Activated T-cell treated with anti-CD3 and anti-CD28 coated beads, Interleukin-2, amount 50 U/mL, for 72 hours (primary cell): ENCODE measurements around the gene GRP. TPM values are rescaled to one million over a fixed set of nuclear protein-coding genes. Genes with fewer than 3 reads are reported as not detected.

Experiments
- ATAC-seq, 2 donors: fragments of 150-1000 bp; cut with Tn5 transposase; replicated peaks in 1 of 2; 2 replicates each; pipeline ENCODE4 v1.10.0; 2021; ENCODE audit warnings: moderate library complexity in 2 of 2, mild to moderate bottlenecking in 1 of 2
- DNase-seq, 2 donors: peaks; one replicate each; pipeline ENCODE4 v3.0.0; 2021 to 2022; ENCODE audit warnings: mixed read lengths in 1 of 2
- H3K27ac Mint-ChIP-seq: one replicate; pipeline ENCODE4 v1.8.0; 2022; ENCODE audit warnings: mild to moderate bottlenecking, moderate library complexity, mixed read lengths
- H3K27me3 Mint-ChIP-seq: one replicate; pipeline ENCODE4 v1.8.0; 2022; ENCODE audit warnings: low read depth, mixed read lengths
- H3K36me3 Mint-ChIP-seq, 2 donors: one replicate each; pipeline ENCODE4 v1.8.0; 2022; ENCODE audit warnings: mixed read lengths in 2 of 2, mild to moderate bottlenecking in 1 of 2; ENCODE audit not compliant: insufficient read depth in 2 of 2
- H3K4me1 Mint-ChIP-seq: one replicate; pipeline ENCODE4 v1.8.0; 2022; ENCODE audit warnings: low read depth, mixed read lengths
- H3K4me3 Mint-ChIP-seq, 2 donors: one replicate each; pipeline ENCODE4 v1.8.0; 2022; ENCODE audit warnings: mild to moderate bottlenecking in 2 of 2, mixed read lengths in 2 of 2, moderate library complexity in 2 of 2
- H3K9me3 Mint-ChIP-seq, 2 donors: one replicate each; pipeline ENCODE4 v1.8.0; 2022; ENCODE audit warnings: mixed read lengths in 2 of 2
- total RNA-seq, 2 donors: library from RNA; stranded (reverse); gene quantifications; one replicate each; pipeline ENCODE4 v1.2.3, GENCODE V29; 2022

Gene GRP
- not detected for total RNA-seq

- Mint-ChIP-seq H3K4me1 (peaks cover 10% of the 10 kb centered on the region), H3K4me3 (peak within 1 kb of the TSS; percentile 34 to 61), H3K9me3 (no peaks in the 10 kb centered on the region), H3K36me3 (no peaks in the 10 kb centered on the region), H3K27ac (no peak within 1 kb of the TSS), H3K27me3 (peaks cover 92% of the 10 kb centered on the region)
- ATAC-seq (no peak), DNase-seq (no peak)
Measured at GRCh38 chr18:59219672-59220163, at the start of gene GRP. TSS of gene GRP (plus strand) at chr18:59220158. CDS start at chr18:59220266, 108 bp downstream.

GRCh38 chr18:59172664-59173249 lies 47.2 kb upstream of the GRP start:
- Mint-ChIP-seq H3K36me3 (peaks cover 9 to 10% of the 10 kb centered on the region in 2 donors), H3K4me1 (no peaks in the 10 kb centered on the region), H3K9me3 (peaks cover 8 to 18% of the 10 kb centered on the region in 2 donors), H3K27ac (no peak overlapping the region), H3K4me3 (no peak overlapping the region), H3K27me3 (peaks cover 16% of the 10 kb centered on the region)
- ATAC-seq (no peak), DNase-seq (no peak)

- ATAC-seq (no peak), DNase-seq (no peak)
- no peak overlapping the region for H3K4me3 Mint-ChIP-seq
- H3K9me3 Mint-ChIP-seq: peaks cover 8 to 9% of the 10 kb centered on the region in 2 donors
- no peaks in the 10 kb centered on the region for H3K4me1 Mint-ChIP-seq
- no peak overlapping the region for H3K27ac Mint-ChIP-seq
- peaks cover 7 to 10% of the 10 kb centered on the region in 2 donors for H3K36me3 Mint-ChIP-seq
- peaks cover 8% of the 10 kb centered on the region for H3K27me3 Mint-ChIP-seq
Measured at GRCh38 chr18:59177485-59177884, 42.5 kb upstream of the GRP start.

GRCh38 chr18:59180150-59180845 lies 39.7 kb upstream of the GRP start:
- H3K4me1 Mint-ChIP-seq: no peaks in the 10 kb centered on the region
- DNase-seq (no peak), ATAC-seq (no peak)
- H3K4me3 Mint-ChIP-seq: no peak overlapping the region
- H3K36me3 Mint-ChIP-seq: no peaks in the 10 kb centered on the region
- H3K27me3 Mint-ChIP-seq: peaks cover 15% of the 10 kb centered on the region
- no peaks in the 10 kb centered on the region for H3K9me3 Mint-ChIP-seq
- H3K27ac Mint-ChIP-seq: no peak overlapping the region

GRCh38 chr18:59182673-59183072 lies 37.3 kb upstream of the GRP start:
- ATAC-seq (no peak), DNase-seq (no peak)
- Mint-ChIP-seq H3K27me3 (peaks cover 15% of the 10 kb centered on the region), H3K36me3 (no peaks in the 10 kb centered on the region), H3K9me3 (no peaks in the 10 kb centered on the region), H3K4me3 (no peak overlapping the region), H3K27ac (no peak overlapping the region), H3K4me1 (no peaks in the 10 kb centered on the region)

GRCh38 chr18:59189008-59189407 lies 30.9 kb upstream of the GRP start:
- H3K4me1 Mint-ChIP-seq: no peaks in the 10 kb centered on the region
- ATAC-seq: no peak
- H3K4me3 Mint-ChIP-seq: no peak overlapping the region
- H3K9me3 Mint-ChIP-seq: peaks cover 2% of the 10 kb centered on the region in 2 donors
- no peak for DNase-seq
- peaks cover 18% of the 10 kb centered on the region for H3K27me3 Mint-ChIP-seq
- no peak overlapping the region for H3K27ac Mint-ChIP-seq
- H3K36me3 Mint-ChIP-seq: no peaks in the 10 kb centered on the region

GRCh38 chr18:59189746-59190145 lies 30.2 kb upstream of the GRP start:
- peak in 1 of 2 donors; percentile 25 for ATAC-seq
- DNase-seq: no peak
- peaks cover 2% of the 10 kb centered on the region in 2 donors for H3K9me3 Mint-ChIP-seq
- H3K27me3 Mint-ChIP-seq: peaks cover 18% of the 10 kb centered on the region
- H3K4me1 Mint-ChIP-seq: no peaks in the 10 kb centered on the region
- no peaks in the 10 kb centered on the region for H3K36me3 Mint-ChIP-seq
- H3K4me3 Mint-ChIP-seq: no peak overlapping the region
- H3K27ac Mint-ChIP-seq: no peak overlapping the region

- Mint-ChIP-seq H3K36me3 (no peaks in the 10 kb centered on the region), H3K4me1 (no peaks in the 10 kb centered on the region), H3K27ac (no peak overlapping the region), H3K9me3 (no peaks in the 10 kb centered on the region), H3K27me3 (peaks cover 52% of the 10 kb centered on the region), H3K4me3 (no peak overlapping the region)
- ATAC-seq (no peak), DNase-seq (no peak)
Measured at GRCh38 chr18:59196161-59196725, 23.7 kb upstream of the GRP start.

- Mint-ChIP-seq H3K9me3 (no peaks in the 10 kb centered on the region), H3K27me3 (peaks cover 50% of the 10 kb centered on the region), H3K27ac (no peak overlapping the region), H3K36me3 (no peaks in the 10 kb centered on the region), H3K4me1 (no peaks in the 10 kb centered on the region), H3K4me3 (no peak overlapping the region)
- DNase-seq (no peak), ATAC-seq (no peak)
Measured at GRCh38 chr18:59197636-59198035, 22.3 kb upstream of the GRP start.

- no peak overlapping the region for H3K4me3 Mint-ChIP-seq
Measured at GRCh38 chr18:59198215-59198614, 21.7 kb upstream of the GRP start.

GRCh38 chr18:59200787-59201186 lies 19.2 kb upstream of the GRP start:
- Mint-ChIP-seq H3K4me1 (no peaks in the 10 kb centered on the region), H3K9me3 (no peaks in the 10 kb centered on the region), H3K4me3 (no peak overlapping the region), H3K36me3 (no peaks in the 10 kb centered on the region), H3K27ac (no peak overlapping the region), H3K27me3 (peaks cover 47% of the 10 kb centered on the region)
- DNase-seq (no peak), ATAC-seq (no peak)

More at GRCh38 chr18:59198215-59198614, 21.7 kb upstream of the GRP start:
- Mint-ChIP-seq H3K4me1 (no peaks in the 10 kb centered on the region), H3K9me3 (no peaks in the 10 kb centered on the region), H3K27ac (no peak overlapping the region), H3K36me3 (no peaks in the 10 kb centered on the region), H3K27me3 (peaks cover 50% of the 10 kb centered on the region)
- ATAC-seq: no peak
- no peak for DNase-seq

GRCh38 chr18:59202258-59202820 lies 17.6 kb upstream of the GRP start:
- no peaks in the 10 kb centered on the region for H3K4me1 Mint-ChIP-seq
- H3K36me3 Mint-ChIP-seq: no peaks in the 10 kb centered on the region
- DNase-seq: no peak
- no peak overlapping the region for H3K27ac Mint-ChIP-seq
- H3K9me3 Mint-ChIP-seq: no peaks in the 10 kb centered on the region
- H3K4me3 Mint-ChIP-seq: no peak overlapping the region
- peaks cover 39% of the 10 kb centered on the region for H3K27me3 Mint-ChIP-seq
- peak; percentile 41 to 61 for ATAC-seq

GRCh38 chr18:59207506-59207905 lies 12.5 kb upstream of the GRP start:
- H3K9me3 Mint-ChIP-seq: no peaks in the 10 kb centered on the region
- H3K4me1 Mint-ChIP-seq: no peaks in the 10 kb centered on the region
- no peak overlapping the region for H3K27ac Mint-ChIP-seq
- H3K4me3 Mint-ChIP-seq: no peak overlapping the region
- peaks cover 17% of the 10 kb centered on the region for H3K27me3 Mint-ChIP-seq
- DNase-seq (no peak), ATAC-seq (no peak)
- H3K36me3 Mint-ChIP-seq: no peaks in the 10 kb centered on the region
